ENCODE results near the gene CGN. TPM values are rescaled to one million over a fixed set of nuclear protein-coding genes. Genes with fewer than 3 reads are reported as not detected.
A peak's percentile ranks its signal among the peaks of the same experiment; 100 is the strongest.

CGN gene, protein sequence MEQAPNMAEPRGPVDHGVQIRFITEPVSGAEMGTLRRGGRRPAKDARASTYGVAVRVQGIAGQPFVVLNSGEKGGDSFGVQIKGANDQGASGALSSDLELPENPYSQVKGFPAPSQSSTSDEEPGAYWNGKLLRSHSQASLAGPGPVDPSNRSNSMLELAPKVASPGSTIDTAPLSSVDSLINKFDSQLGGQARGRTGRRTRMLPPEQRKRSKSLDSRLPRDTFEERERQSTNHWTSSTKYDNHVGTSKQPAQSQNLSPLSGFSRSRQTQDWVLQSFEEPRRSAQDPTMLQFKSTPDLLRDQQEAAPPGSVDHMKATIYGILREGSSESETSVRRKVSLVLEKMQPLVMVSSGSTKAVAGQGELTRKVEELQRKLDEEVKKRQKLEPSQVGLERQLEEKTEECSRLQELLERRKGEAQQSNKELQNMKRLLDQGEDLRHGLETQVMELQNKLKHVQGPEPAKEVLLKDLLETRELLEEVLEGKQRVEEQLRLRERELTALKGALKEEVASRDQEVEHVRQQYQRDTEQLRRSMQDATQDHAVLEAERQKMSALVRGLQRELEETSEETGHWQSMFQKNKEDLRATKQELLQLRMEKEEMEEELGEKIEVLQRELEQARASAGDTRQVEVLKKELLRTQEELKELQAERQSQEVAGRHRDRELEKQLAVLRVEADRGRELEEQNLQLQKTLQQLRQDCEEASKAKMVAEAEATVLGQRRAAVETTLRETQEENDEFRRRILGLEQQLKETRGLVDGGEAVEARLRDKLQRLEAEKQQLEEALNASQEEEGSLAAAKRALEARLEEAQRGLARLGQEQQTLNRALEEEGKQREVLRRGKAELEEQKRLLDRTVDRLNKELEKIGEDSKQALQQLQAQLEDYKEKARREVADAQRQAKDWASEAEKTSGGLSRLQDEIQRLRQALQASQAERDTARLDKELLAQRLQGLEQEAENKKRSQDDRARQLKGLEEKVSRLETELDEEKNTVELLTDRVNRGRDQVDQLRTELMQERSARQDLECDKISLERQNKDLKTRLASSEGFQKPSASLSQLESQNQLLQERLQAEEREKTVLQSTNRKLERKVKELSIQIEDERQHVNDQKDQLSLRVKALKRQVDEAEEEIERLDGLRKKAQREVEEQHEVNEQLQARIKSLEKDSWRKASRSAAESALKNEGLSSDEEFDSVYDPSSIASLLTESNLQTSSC
- polyA plus RNA-seq (2013, experiment 1 of 2; ENCODE audit: insufficient read length) = 0.24 TPM
- polyA plus RNA-seq (2013, experiment 2 of 2; ENCODE audit: insufficient read length) = 0.48 TPM

DNA sequence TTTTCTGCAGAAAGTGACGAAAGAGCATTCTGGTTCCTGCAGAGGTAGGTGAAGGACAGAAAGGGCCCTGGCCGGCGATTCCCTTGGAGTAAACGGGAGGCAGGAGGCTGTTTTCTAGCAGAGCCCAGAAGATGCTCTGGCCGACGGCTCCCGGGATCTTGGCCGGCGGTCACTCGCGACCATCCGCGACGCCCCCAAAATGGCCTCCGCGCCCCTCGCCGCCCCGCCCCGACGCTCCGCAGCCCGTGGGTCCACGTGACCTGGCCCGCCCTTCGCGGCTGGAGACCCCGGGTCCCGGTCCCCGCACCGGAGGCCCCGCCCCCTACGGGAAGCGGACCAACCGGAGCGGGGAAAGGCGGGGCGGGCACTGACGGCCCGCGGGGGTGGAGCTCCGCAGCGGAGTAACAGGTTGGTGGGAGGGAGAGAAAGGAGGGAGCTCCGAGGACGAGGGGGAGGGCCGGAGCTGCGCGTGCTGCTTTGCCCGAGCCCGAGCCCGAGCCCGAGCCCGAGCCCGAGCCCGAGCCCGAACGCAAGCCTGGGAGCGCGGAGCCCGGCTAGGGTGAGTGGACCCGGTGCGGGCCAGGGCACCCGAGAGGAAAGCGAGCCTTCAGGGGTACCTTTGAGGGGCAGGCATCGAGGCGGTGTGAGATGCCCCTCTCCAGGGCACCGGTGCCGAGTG is at the start of gene CGN:
CGN (plus strand) TSS at position 431 of the 679 bp plus-strand sequence. CDS start 7,133 bp downstream, outside the sequence.
- DNase-seq = peak; percentile 56

DNA sequence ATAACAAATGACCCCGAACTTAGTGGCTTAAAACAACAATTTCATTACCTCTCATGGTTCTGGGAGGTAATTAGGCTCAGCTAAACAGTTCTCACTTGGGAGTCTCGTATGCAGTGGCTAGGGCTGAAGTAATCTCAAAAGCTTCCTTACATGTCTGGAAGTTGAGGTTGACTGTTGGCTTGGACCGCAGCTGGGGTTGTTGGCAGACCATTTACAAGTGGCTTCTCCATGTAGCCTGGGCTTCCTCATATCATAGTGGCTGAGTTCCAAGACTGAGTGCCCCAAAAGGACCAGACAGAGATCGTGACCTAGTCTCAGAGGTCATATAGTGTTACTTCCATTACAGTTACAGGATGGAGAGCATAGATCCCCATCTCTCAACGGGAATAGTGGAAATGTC is 49.5 kb upstream of the CGN start:
- no peak for DNase-seq

DNA sequence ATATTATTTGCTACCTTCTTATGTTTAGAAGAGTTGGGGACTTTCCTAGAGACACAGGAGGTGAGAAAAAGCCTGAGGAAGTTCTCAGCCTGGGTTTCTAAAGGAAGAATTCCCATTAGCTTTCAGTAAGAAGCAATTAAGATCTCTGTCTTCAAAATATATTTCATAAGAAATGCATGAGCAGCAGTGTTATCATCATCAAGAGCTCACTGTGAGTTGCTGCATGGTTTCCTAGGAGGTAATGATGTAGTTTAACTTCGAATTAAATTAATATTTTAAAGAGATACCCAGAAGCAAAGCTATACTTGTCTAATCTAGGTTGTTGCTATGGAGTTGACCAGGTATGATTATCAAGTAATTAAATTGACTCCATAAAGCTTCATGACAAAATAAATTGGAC is 46.2 kb upstream of the CGN start:
- no peak for DNase-seq

DNA sequence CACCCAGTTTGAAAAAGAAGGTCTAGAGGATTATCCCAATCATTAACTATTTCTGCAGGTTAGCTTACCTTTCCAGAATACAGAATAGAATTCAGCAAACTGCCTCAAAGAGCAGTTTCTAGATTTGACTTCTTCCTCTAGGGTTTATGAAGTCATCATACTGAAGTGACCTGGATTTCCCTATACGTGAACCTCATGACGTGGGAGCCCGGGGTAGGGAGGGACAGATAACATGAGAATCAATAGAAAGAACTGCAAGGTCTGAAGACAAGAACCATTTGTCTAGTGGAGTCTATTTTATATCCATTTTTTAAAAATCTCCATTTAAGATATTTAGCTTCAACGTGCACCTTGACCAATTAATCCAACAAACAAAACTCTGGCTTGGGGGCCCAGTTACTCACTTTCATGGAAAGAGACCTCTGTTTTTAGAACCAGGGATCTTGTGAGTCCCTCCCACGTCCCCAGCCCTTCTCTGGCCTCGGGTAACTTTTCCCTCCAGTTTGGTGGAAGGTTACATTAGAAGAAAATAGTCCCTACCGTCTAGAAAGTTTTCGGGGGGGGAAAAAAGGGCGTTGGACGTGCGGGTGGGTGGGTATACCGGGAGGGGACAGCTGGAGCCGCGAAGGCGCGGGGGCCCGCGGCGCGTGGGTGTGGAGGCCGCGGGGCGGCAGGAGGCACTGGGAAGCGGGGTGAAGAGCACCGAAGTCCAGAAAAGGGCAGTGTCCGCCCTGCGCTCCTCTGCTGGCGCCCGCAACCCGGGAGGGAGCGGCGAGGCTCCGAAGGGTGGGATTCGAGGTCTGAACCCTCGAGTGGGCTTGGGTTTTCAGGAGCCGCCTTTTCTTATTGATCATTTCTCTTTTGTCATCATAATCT is 38.1 kb upstream of the CGN start:
- DNase-seq = peak; percentile 66

DNA sequence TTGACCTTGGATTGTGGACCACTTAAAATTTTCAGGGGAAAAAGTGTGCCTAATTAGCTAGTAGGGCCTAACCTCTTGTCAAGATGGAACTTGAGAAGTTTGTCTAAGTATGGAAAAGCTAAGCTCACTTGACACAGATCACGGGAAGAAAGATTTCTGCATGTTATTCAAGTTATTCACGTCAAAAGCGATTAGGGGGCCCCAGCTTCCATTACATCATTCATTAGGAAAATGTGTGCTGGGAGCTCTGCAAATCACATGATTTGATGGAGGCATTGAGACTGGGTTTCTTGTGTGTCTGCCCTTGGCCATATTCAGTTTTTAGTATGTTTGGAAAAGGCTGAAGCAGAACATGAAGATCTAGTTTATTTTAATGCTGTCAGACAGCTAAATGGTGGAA is 36.4 kb upstream of the CGN start:
- no peak for DNase-seq

DNA sequence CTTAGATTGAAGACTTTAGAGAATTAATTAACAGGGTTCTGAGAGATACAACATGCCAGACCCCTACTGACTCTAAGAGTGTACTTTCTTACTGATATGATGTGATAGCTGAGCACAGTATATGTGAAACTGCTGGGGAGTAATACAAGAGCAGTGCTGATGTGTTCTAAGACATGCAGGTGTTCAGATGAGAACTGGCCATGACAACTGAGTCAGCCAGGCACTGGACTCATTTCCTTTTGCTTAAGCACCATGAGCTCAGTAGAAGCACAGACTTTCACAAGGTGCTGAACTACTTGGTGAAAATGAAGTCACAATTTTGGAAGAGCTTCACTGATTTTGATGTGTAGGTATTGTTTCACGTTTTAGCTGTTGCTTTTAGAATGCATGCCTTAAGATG is 36.0 kb upstream of the CGN start:
- DNase-seq = no peak

DNA sequence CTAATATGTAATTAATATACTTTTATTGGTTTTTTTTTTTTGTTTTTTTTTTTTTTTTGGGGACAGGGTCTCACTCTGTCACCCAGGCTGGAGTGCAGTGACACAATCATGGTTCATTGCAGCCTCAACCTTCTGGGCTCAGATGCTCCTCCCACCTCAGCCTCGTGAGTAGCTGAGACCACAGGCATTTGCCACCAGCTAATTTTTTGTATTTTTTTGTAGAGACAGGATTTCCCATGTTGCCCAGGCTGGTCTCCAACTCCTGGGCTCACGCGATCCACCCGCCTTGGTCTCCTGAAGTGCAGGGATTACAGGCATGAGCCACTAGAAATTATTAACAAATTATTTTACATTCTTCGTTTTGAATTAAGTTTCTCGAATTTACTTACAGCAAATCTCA is 35.1 kb upstream of the CGN start:
- DNase-seq = peak; percentile 55

DNA sequence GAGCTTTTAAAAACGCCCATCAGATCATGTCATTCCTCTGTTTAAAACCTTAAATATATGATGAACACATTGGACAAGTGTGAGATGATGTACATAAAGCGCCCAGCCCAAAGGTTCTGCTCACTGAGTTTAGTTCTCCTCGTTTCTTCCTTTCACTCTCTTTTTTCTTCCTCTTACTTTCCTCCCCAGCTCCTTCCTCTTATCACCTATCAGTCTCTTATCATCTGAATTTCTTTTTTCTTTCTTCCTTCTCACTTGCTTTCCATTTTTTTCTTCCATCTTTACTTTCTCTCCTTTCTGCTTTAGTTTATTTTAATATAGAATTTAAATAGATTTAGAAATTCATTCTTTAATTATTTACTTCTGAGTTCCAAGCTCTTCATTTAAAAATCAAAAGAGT is 34.1 kb upstream of the CGN start:
- no peak for DNase-seq

DNA sequence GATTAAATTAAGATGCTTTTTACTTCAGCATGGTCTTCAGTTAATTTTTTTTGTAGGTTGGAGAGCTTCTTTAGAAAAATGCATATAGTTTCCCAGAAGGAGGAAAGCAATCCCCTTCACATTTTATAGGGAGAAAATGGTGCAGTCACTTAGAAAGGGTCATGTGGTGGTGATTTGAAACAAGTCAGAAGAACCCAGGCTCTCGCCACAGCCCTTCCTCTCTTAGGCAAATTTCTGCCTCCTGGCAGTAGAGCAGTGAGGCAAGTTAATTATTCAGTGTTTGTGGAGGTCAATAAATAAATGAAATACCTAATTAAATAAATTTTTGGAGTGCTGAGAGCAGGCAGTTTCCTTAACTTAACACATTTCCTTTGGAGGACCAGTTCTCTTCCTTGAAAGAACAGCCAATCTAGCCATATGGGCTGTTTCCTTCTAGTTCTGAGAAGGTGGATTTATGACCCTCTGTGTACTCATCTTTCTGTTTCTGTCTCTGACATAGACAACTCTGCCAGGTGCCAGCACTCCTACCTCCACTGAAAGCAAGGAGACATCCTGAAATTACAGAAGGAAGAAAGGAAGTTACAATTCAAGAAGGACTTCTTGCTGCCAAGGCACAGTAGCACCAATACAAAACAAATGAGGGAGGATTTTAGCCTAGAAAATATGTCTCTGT is 32.9 kb upstream of the CGN start:
- no peak for DNase-seq

DNA sequence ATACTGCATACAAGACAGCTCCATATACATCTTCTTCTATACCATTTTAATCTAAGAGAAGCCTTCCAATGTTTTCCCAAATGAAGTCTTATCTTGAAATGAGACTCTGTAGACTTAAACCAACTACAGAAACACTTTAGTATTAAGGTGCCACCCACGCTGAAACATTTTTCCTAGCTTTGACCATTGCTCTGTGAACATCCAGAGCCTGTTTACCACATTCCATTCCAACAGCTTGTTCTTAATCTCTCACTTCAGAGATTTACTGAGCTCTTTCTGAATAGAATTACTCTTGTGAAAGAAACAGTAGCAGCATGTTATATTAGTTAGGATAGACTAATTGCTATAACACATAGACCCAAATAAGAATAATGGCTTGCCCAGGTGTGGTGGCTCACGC is 32.3 kb upstream of the CGN start:
- no peak for DNase-seq

DNA sequence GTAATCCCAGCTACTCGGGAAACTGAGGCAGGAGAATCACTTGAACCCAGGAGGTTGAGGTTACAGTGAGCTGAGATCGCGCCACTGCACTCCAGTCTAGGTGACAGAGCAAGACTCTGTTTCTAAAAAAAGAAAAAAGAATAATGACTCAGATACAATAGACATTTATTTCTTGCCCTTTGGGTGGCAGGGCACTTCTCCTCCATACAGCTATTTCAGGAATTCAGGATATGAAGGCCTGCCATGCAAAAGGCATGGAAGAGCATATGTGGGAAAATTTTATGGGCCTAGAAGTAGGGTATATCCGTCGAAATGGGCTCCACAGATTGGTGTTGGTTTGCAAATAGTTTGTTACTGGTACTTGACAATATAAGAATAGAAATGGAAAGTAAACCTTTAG is 31.7 kb upstream of the CGN start:
- DNase-seq = peak; percentile 40

DNA sequence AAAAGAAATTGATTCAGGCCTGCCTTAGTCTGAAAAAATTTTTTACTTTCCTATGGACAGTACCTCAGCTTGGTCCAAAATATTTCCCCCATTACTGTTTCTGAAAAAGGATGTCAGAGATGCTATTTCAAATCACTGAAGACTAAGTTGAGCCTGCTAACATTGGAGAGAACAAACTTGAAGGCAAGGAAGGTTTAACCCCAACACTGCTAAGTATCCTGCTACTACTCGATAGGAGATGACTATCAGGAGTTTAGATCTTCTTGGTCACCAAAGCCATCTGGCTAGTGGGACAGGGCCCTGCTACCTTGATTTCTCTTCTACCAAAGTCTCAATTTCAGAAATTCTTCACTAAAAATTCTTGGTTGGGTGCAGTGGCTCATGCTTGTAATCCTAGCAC is 29.2 kb upstream of the CGN start:
- DNase-seq = no peak

DNA sequence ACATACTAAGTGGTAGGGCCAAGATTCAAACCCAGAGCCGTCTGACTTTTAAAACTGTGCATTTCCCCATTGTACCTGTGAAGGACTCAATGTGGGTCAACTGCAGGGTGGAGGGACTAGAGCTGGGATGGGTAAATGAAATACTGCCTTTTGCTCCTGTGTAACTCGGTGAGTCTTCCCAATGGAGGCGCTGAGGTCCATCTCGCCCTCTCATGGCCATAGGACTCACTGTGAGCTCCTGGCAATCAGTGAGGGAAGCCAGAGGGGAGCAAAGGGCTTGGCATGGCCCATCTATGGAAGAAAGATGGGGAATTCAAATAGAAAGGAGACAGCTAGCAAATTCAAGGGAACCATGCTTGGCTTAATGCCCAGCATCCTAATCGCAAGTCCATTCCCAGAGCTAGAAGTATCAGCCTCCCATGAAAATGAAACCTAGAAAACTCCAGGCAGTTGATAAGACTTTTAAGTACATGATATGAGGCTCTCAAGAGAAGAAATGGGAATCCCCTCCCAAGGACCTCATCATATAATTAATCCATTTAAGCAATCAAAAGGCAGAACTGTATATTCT is 25.4 kb upstream of the CGN start:
- no peak for DNase-seq

DNA sequence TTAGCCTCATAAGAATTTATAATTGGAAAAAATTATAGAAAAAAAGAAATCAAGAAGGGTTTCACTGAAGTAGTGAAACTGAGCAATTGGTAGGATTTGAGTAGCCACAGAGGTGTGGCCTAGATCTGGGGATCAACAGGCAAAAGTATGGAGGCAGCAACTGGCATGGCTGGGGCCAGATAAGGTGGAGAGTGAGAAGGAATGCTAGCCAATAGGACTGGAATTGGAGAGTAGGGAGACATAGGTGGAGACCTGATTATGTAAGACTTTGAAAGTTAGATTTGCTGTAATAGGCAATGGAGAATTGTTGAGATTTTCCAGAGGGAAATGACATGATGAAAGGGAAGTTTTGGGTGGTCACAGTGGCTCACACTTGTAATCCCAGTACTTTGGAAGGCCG is 24.6 kb upstream of the CGN start:
- no peak for DNase-seq

DNA sequence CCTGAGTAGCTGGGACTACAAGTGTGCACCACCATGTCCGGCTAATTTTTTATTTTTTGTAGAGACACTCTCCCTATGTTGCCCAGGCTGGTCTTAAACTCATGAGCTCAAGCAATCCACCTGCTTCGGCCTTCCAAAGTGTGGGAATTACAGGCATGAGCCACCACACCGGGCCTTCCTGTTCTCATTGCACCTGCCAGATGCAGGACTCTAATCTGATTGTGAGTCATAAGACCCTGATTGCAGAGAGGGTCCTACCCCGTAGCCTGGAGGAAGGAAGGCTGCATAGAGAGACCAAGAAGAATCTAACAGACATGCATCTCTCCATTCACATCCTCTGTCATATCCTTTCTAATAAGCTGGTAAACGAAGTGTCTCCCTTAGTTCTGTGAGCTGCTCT is 19.5 kb upstream of the CGN start:
- DNase-seq = no peak

DNA sequence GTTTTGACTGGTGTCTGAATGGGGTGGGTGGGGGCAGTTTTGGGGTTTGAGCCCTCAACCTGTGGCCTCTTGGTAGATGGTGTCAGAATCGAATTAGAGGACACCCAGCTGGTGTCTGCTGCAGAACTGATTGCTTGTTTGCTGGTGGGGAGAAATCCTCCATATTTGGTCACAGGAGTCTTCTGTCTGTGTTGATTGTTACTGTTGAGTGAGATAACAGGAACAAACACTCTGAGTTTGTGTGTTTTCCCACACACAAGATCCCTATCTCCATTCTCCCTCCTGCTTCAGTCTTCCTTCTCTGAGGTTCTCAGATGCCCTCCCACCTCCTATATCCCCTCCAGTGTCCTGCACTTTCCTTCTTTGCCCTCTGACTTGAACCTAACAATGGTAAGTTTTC is 19.1 kb upstream of the CGN start:
- no peak for DNase-seq

DNA sequence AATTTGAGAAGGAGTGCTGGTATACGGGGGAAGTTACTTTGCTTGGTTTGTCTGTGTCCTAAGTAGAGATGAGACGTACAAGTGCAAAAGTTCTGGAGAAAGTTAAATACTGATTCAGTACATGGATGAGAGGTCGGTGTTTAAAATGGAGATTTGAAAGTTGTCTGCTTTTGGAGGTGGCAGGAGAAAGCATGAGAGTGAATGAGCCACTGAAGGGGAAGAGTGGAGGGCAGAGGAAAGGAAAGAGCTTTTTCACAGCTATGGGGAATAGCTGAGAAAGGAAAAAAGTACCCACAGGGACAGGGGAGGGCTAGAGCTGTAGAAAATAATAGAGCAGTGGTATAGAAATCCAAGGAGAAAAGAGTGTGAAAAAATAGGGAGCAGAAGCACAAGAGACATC is 18.1 kb upstream of the CGN start:
- no peak for DNase-seq

DNA sequence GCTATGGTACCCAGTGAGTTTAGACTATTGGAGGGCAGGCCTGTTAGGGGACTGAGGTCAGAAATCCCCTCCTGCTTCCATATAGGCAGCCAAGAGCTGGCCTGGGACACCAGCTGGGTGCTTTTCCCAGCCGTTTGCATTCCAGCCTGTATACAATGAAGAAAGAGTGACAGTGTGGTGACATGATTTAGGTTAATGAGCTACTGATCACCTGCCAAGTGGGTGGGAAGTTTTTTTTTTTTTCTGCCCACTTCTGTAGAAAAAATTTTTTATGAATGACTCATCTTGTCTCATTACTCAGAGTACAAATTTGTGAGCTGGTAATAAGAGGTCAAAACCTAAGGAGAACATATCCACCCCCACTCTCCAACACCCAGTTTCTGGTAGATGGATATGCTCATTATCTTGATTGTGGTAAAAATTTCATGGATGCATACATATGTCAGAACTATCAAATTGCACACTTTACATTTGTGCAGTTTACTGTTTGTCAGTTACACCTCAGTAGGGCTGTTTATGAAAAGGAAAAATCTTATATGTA is 16.4 kb upstream of the CGN start:
- peak; percentile 73 for DNase-seq

DNA sequence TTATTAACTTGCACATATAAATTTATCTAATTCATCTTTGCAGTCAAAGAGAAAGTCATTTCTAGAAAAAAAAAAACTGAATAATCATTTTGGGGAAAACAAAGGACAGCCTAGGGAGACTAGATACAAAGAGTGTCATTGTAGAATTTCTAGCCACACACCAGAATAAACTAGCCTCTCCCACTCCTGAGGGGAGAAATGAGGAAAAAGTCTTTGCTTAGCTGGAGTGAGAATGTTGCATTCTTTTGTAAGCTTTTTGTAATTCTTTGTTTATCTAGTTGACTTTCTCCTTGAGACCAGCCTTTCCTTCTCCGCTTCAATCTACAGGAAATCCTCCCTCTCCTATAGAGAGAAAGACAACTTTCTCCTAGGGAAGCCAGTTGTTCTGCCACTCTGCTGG is 15.9 kb upstream of the CGN start:
- no peak for DNase-seq

DNA sequence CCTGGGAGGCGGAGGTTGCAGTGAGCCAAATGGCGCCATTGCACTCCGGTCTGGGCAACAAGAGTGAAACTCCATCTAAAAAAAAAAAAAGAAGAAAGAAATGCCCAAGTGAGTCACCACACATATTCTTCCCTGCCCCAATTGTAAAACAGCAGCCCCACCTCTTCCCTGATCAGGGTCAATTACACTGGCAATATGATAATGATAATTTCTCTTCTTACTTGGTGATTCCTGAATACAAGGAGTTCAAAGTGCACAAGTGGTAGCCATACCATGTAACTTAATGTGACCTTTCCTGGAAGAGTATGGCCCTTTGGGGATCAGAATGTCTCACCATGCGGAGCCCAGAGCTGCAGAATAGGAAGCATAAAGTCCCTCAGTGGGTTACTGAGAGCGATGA is 11.8 kb upstream of the CGN start:
- DNase-seq = no peak

All from fibroblast of skin of scalp (primary cell).